ENCODE results near the gene ELP6.
"Not testable (repeated sequence)": the region's sequence is repeated elsewhere in the genome, so short reads cannot be mapped to it uniquely, and the experiment has no call there.

Gene ELP6

DNA sequence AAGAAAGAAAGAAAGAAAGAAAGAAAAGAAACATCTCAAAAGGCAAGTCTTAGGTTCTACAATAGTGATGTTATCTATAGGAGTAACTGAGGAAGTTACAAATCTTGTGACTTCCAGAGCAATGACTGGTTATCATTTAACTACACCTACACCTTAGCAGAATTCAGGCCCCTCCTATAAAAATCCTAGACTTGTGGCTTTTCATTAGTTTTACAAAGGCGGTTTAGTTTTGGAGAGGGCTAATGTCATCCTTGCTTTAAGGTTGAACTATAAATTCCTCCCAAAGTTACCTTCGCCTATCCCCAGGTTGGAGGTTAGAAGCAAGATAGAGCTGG lies 33.7 kb downstream of the ELP6 start:
- Histone ChIP-seq H3K9ac (ENCODE audit: low read length) (no peak overlapping the region), H3K36me3 (ENCODE audit: insufficient read depth, low read length) (no peaks in the 10 kb centered on the region), H3K4me1 (ENCODE audit: insufficient read depth, low read length) (peaks cover 10% of the 10 kb centered on the region), H3K27me3 (ENCODE audit: control insufficient read depth in 1 of 2, insufficient read depth in 2 of 2, low read length in 2 of 2) (no peaks in the 10 kb centered on the region), H3K9me3 (ENCODE audit: low read length) (no peaks in the 10 kb centered on the region), H3K4me3 (ENCODE audit: low read depth in 1 of 2, low read length in 2 of 2) (no peak overlapping the region), H3K27ac (ENCODE audit: low read depth, low read length) (no peak overlapping the region)

DNA sequence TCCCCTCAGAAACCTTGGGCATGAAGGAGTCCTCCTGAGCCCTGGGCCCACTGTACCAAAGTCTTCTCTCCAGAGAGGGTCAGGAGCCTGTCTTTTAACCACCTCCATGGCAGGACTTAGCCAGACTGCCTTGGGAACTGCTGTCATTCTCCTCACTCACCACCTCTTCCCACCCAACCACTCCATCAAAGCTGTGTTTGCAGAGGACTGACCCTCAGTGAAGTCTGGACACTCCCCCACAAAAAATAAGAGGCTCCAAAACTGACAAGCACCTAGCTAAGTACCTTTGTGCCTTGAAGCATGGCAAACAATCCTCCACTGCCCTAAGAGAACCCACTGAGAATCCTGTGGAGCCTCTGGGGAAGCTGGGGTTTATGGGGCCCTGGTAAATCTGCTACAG lies 35.5 kb downstream of the ELP6 start:
- Histone ChIP-seq H3K27me3 (ENCODE audit: control insufficient read depth in 1 of 2, insufficient read depth in 2 of 2, low read length in 2 of 2) (no peaks in the 10 kb centered on the region), H3K9ac (ENCODE audit: low read length) (no peak overlapping the region), H3K9me3 (ENCODE audit: low read length) (no peaks in the 10 kb centered on the region), H3K36me3 (ENCODE audit: insufficient read depth, low read length) (no peaks in the 10 kb centered on the region), H3K4me1 (ENCODE audit: insufficient read depth, low read length) (peaks cover 20% of the 10 kb centered on the region), H3K4me3 (ENCODE audit: low read depth in 1 of 2, low read length in 2 of 2) (no peak overlapping the region), H3K27ac (ENCODE audit: low read depth, low read length) (no peak overlapping the region)

DNA sequence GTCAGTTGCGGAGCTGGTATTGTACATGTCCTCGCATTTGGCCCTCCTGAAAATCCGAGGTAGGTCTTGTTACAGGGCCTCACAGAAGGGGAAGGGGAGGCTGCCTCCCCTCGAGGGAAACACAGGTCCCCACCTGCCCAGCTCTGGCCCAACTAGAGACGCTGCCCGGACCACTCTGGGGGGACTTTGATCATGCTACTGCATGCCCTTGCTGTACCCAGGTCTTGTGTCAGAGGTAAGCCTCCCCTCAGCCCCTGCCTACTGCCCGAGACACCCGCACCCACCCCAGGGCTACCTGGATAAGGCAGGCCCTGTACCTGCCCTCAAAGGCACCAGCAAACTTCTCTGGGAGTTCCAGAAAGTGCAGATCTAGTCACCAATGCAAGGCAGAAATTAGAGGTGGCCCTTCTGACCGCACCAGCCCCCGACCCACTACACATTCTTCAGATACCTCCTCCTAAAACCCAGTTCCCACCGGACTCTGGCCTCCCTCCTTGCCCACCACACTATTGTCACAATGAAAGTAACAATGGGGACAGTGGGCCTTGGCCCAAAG lies 36.8 kb downstream of the ELP6 start:
- peaks cover 20% of the 10 kb centered on the region for H3K4me1 ChIP-seq (ENCODE audit: insufficient read depth, low read length)
- peak overlapping the region; percentile 83 for H3K27ac ChIP-seq (ENCODE audit: low read depth, low read length)
- no peaks in the 10 kb centered on the region for H3K9me3 ChIP-seq (ENCODE audit: low read length)
- peak overlapping the region; percentile 69 to 77 for H3K4me3 ChIP-seq (ENCODE audit: low read depth in 1 of 2, low read length in 2 of 2)
- H3K27me3 ChIP-seq (ENCODE audit: control insufficient read depth in 1 of 2, insufficient read depth in 2 of 2, low read length in 2 of 2) = no peaks in the 10 kb centered on the region
- H3K36me3 ChIP-seq (ENCODE audit: insufficient read depth, low read length) = no peaks in the 10 kb centered on the region
- peak overlapping the region; percentile 54 for H3K9ac ChIP-seq (ENCODE audit: low read length)

DNA sequence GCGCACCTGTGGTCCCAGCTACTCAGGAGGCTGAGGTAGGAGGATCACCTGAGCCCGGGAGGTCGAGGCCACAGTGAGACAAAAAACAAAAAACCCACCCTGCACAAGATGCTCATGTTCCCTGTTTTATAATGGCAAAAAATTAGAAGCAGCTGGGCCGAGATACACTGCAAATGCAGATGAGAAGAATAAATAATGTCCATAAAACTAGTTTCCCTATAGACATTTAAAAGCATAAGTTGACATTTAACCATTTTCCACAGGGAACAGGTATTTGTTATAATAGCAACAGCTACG lies 37.2 kb downstream of the ELP6 start:
- H3K9ac ChIP-seq (ENCODE audit: low read length) = peak overlapping the region; percentile 54
- peaks cover 20% of the 10 kb centered on the region for H3K4me1 ChIP-seq (ENCODE audit: insufficient read depth, low read length)
- H3K9me3 ChIP-seq (ENCODE audit: low read length) = no peaks in the 10 kb centered on the region
- peak overlapping the region; percentile 83 for H3K27ac ChIP-seq (ENCODE audit: low read depth, low read length)
- peak overlapping the region; percentile 69 to 77 for H3K4me3 ChIP-seq (ENCODE audit: low read depth in 1 of 2, low read length in 2 of 2)
- no peaks in the 10 kb centered on the region for H3K36me3 ChIP-seq (ENCODE audit: insufficient read depth, low read length)
- no peaks in the 10 kb centered on the region for H3K27me3 ChIP-seq (ENCODE audit: control insufficient read depth in 1 of 2, insufficient read depth in 2 of 2, low read length in 2 of 2)

DNA sequence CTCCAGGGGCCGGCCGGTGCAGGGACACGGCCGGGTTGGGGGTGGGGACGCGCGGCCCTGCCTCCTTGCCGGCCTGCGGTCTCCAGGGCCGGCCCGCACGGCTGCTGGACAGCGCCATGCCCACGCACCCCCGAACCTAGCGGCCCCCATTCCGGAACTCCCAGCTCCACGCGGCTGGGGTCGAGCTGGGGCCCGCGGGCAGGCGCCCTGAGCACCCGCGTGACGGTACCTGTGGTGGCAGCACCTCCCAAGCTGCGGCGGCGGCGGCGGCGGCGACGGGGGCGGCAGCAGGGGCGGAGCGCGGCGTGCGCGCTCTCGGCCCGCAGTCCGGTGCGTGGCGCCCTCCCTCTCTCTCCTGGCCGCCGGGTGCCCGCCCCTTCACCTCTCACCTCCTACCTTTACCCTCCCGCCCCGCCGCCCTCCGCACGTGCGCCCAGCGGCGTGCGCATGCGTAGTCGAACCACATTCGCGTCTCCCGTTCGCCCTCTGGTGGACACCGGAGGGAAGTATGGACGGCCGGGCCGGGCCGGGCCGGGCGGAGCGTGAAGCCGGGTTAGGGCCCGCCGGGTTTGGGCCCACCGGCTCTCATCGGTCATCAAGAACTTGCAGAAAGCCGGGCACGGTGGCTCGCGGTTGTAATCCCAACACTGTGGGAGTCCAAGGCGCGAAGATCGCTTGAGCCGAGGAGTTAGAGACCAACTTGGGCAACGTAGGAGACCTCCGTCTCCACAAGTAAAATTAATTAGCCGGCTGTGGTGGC lies 37.8 kb downstream of the ELP6 start, which contains the start of gene SCAP:
TSS of gene SCAP (minus strand) at position 372 of the 760 bp plus-strand sequence. CDS start 32,948 bp downstream, outside the sequence.
- Histone ChIP-seq H3K4me1 (ENCODE audit: insufficient read depth, low read length) (peaks cover 20% of the 10 kb centered on the region), H3K9me3 (ENCODE audit: low read length) (no peaks in the 10 kb centered on the region), H3K36me3 (ENCODE audit: insufficient read depth, low read length) (no peaks in the 10 kb centered on the region), H3K27me3 (ENCODE audit: control insufficient read depth in 1 of 2, insufficient read depth in 2 of 2, low read length in 2 of 2) (no peaks in the 10 kb centered on the region), H3K9ac (ENCODE audit: low read length) (peak within 1 kb of the TSS; percentile 54), H3K27ac (ENCODE audit: low read depth, low read length) (peak within 1 kb of the TSS; percentile 83), H3K4me3 (ENCODE audit: low read depth in 1 of 2, low read length in 2 of 2) (peak within 1 kb of the TSS; percentile 69 to 80)

DNA sequence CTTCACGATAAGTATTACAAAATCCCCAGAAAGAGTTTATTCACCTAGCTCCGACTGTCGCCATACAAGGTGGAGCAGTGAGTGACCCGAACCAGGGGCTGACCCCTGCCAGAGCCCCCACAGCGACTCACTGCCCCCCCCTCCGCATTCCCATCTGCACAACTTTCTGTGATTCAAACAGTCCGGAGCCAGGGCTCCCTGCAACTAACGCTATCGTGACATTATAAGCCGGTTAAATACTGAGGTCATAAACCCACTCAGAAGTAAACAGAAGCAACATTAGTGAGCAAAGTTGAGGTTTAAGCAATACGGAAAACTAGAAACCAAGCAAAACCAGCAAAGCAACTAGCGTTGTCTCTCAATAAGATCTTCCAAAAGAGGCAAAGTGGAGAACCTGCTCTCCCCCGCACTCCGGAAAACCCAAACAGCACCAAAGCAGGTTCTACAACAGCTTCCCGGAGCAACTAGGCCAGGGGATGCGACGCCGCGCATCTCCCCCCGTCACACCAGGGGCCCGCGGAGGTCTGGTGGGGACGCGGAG lies 38.4 kb downstream of the ELP6 start:
- peaks cover 20% of the 10 kb centered on the region for H3K4me1 ChIP-seq (ENCODE audit: insufficient read depth, low read length)
- H3K4me3 ChIP-seq (ENCODE audit: low read depth in 1 of 2, low read length in 2 of 2) = peak overlapping the region; percentile 69 to 80
- H3K9ac ChIP-seq (ENCODE audit: low read length) = peak overlapping the region; percentile 34
- no peaks in the 10 kb centered on the region for H3K36me3 ChIP-seq (ENCODE audit: insufficient read depth, low read length)
- no peaks in the 10 kb centered on the region for H3K9me3 ChIP-seq (ENCODE audit: low read length)
- H3K27ac ChIP-seq (ENCODE audit: low read depth, low read length) = peak overlapping the region; percentile 83
- no peaks in the 10 kb centered on the region for H3K27me3 ChIP-seq (ENCODE audit: control insufficient read depth in 1 of 2, insufficient read depth in 2 of 2, low read length in 2 of 2)

DNA sequence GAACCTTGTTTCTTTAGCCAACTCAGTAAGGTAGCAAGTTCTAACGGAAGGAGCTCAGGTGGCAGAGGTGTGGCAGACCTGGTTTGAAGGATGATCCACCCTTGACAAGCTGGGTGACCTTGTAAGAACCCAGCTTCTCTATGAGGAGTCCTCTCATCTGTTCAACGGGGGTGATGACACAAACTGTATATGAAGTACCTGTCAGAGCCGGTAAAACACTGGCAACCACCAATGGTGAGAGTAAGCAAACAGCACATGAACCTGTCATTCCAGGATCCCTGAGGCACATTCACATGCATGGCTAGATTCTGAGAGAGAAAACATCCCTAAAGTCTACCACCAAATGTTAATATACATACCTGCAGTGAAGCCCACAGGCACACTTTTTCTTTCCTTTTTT lies 40.1 kb downstream of the ELP6 start:
- no peaks in the 10 kb centered on the region for H3K36me3 ChIP-seq (ENCODE audit: insufficient read depth, low read length)
- no peaks in the 10 kb centered on the region for H3K9me3 ChIP-seq (ENCODE audit: low read length)
- no peak overlapping the region for H3K27ac ChIP-seq (ENCODE audit: low read depth, low read length)
- H3K9ac ChIP-seq (ENCODE audit: low read length) = no peak overlapping the region
- H3K4me1 ChIP-seq (ENCODE audit: insufficient read depth, low read length) = peaks cover 20% of the 10 kb centered on the region
- no peaks in the 10 kb centered on the region for H3K27me3 ChIP-seq (ENCODE audit: control insufficient read depth in 1 of 2, insufficient read depth in 2 of 2, low read length in 2 of 2)
- H3K4me3 ChIP-seq (ENCODE audit: low read depth in 1 of 2, low read length in 2 of 2) = no peak overlapping the region

DNA sequence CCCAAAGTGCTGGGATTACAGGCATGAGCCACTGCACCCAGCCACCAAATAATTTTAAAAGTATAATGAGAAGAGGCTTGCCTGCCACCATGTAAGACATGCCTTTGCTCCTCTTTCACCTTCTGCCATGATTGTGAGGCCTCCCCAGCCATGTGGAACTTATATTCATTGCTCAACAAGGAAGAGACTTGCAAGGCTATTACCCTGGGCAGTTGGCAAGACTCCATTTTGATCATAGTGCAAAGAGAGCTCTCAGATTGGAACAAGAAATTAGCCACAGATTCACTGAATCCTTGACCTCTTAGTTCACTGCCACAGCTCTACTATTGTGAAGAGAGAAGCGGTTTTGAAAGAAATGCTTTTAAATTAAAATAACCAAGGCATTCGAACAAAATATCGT lies 43.9 kb downstream of the ELP6 start:
- no peak overlapping the region for H3K27ac ChIP-seq (ENCODE audit: low read depth, low read length)
- no peaks in the 10 kb centered on the region for H3K27me3 ChIP-seq (ENCODE audit: control insufficient read depth in 1 of 2, insufficient read depth in 2 of 2, low read length in 2 of 2)
- no peaks in the 10 kb centered on the region for H3K9me3 ChIP-seq (ENCODE audit: low read length)
- no peak overlapping the region for H3K9ac ChIP-seq (ENCODE audit: low read length)
- no peaks in the 10 kb centered on the region for H3K36me3 ChIP-seq (ENCODE audit: insufficient read depth, low read length)
- H3K4me3 ChIP-seq (ENCODE audit: low read depth in 1 of 2, low read length in 2 of 2) = no peak overlapping the region
- peaks cover 8% of the 10 kb centered on the region for H3K4me1 ChIP-seq (ENCODE audit: insufficient read depth, low read length)

DNA sequence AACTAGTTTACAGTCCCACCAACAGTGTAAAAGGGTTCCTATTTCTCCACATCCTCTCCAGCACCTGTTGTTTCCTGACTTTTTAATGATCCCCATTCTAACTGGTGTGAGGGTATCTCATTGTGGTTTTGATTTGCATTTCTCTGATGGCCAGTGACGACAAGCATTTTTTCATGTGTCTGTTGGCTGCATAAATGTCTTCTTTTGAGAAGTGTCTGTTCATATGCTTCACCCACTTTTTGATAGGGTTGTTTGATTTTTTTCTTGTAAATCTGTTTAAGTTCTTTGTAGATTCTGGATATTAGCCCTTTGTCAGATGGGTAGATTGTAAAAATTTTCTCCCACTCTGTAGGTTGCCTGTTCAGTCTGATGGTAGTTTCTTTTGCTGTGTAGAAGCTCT lies 45.2 kb downstream of the ELP6 start:
- not testable (repeated sequence) for H3K27ac ChIP-seq (ENCODE audit: low read depth, low read length); H3K36me3 ChIP-seq (ENCODE audit: insufficient read depth, low read length); H3K9me3 ChIP-seq (ENCODE audit: low read length); H3K4me1 ChIP-seq (ENCODE audit: insufficient read depth, low read length); H3K4me3 ChIP-seq (ENCODE audit: low read depth in 1 of 2, low read length in 2 of 2); H3K27me3 ChIP-seq (ENCODE audit: control insufficient read depth in 1 of 2, insufficient read depth in 2 of 2, low read length in 2 of 2); H3K9ac ChIP-seq (ENCODE audit: low read length)

DNA sequence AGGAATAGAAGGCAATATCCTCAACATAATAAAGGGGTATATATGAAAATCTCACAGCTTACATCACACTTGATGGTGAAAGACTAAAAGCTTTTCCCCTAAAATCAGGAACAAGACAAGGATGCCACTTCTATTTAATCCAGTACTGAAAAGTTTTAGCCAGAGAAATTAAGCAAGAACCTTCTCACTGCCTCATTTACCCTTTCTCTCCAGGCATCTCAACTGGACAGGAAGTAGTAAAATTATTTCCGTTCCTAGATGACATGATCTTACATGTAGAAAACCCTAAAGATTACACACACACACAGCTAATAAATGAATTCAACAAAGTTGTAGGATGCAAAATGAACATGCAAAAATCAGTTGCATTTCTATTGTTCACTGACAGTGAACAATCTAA lies 48.9 kb downstream of the ELP6 start:
- Histone ChIP-seq H3K27me3 (ENCODE audit: control insufficient read depth in 1 of 2, insufficient read depth in 2 of 2, low read length in 2 of 2) (no peaks in the 10 kb centered on the region), H3K27ac (ENCODE audit: low read depth, low read length) (no peak overlapping the region), H3K36me3 (ENCODE audit: insufficient read depth, low read length) (no peaks in the 10 kb centered on the region), H3K9me3 (ENCODE audit: low read length) (no peaks in the 10 kb centered on the region), H3K4me3 (ENCODE audit: low read depth in 1 of 2, low read length in 2 of 2) (no peak overlapping the region), H3K9ac (ENCODE audit: low read length) (no peak overlapping the region), H3K4me1 (ENCODE audit: insufficient read depth, low read length) (no peaks in the 10 kb centered on the region)

DNA sequence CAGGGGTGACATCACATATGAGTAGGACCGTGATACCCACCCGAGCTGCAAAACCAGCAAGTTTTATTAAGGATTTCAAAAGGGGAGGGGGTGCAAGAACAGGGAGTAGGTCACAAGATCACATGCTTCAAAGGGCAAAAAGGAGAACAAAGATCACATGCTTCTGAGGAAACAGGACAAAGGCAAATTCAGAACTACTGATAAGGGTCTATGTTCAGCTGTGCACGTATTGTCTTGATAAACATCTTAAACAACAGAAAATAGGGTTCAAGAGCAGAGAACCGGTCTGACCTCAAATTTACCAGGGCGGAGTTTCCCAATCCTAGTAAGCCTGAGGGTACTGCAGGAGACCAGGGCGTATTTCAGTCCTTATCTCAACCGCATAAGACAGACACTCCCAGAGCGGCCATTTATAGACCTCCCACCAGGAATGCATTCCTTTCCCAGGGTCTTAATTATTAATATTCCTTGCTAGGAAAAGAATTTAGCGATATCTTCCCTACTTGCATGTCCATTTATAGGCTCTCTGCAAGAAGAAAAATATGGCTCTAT lies 53.9 kb downstream of the ELP6 start:
- H3K9me3 ChIP-seq (ENCODE audit: low read length); H3K4me1 ChIP-seq (ENCODE audit: insufficient read depth, low read length); H3K9ac ChIP-seq (ENCODE audit: low read length); H3K27me3 ChIP-seq (ENCODE audit: control insufficient read depth in 1 of 2, insufficient read depth in 2 of 2, low read length in 2 of 2); H3K36me3 ChIP-seq (ENCODE audit: insufficient read depth, low read length); H3K4me3 ChIP-seq (ENCODE audit: low read depth in 1 of 2, low read length in 2 of 2); H3K27ac ChIP-seq (ENCODE audit: low read depth, low read length): not testable (repeated sequence)

DNA sequence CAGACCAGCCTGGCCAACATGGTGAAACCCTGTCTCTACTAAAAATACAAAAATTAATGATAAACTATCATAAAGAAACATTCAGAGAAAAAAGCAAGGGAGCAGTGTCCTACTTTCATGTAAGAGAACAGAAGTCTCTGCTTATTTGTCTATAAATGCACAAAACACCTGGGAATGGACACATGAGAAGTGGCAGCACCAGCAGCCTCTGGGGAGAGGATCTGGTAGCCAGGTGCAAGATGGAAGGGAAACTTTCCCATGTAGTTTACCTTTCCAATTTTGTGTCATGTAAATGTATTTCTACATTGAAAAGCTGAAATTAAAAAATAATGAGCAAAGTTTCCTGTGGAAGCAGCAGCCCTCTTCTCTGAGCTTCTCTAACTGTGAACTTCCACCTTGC lies 56.5 kb downstream of the ELP6 start:
- no peaks in the 10 kb centered on the region for H3K9me3 ChIP-seq (ENCODE audit: low read length)
- H3K4me3 ChIP-seq (ENCODE audit: low read depth in 1 of 2, low read length in 2 of 2) = no peak overlapping the region
- H3K27me3 ChIP-seq (ENCODE audit: control insufficient read depth in 1 of 2, insufficient read depth in 2 of 2, low read length in 2 of 2) = no peaks in the 10 kb centered on the region
- H3K27ac ChIP-seq (ENCODE audit: low read depth, low read length) = no peak overlapping the region
- H3K4me1 ChIP-seq (ENCODE audit: insufficient read depth, low read length) = no peaks in the 10 kb centered on the region
- H3K36me3 ChIP-seq (ENCODE audit: insufficient read depth, low read length) = no peaks in the 10 kb centered on the region
- no peak overlapping the region for H3K9ac ChIP-seq (ENCODE audit: low read length)
